ENCODE data around the gene PTPN21.

PTPN21 gene

DNA sequence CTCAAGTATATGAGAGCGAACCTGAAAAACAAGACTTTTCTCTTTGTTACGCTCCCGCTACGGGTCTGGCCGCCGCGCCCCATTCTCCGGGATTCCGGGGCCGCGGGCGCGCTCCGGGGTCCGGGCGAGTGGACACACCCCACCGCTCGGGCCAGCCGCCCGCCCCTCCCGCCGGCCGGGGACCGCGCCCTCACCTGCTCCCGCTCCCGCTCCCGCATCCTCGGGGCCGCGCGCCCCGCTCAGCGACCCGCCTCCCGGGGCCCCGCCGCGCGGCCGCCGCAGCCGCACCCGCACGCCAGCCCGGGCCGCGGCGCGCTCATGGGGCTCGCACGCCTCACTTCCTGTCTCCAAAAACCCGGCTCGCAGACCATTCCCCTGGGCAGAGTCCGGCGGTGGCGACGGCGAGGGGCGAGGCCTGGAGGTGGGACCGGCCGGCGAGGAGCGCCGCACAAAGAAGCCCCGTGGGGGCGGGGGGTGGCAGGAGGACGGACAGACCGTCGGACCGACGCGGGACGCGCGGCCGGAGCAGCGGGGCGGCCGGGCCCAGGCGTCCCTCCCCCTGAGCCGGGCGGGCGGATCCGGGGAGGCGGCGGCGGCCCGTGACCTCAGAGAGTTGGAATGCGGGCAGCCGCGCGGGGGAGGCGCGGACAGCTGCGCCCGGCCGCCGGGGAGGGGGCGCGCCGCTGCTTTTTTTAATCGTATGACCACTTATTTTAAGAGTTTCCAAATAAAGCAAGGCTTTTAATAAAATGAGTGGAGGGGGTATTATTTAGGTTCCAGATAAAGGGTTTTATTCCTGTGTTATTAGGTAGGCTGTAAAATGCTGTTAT is at the start of gene PTPN21:
TSS of gene PTPN21 (minus strand) at position 551 of the 830 bp plus-strand sequence. CDS start 4,590 bp downstream, outside the sequence.
- no peak for DNase-seq

DNA sequence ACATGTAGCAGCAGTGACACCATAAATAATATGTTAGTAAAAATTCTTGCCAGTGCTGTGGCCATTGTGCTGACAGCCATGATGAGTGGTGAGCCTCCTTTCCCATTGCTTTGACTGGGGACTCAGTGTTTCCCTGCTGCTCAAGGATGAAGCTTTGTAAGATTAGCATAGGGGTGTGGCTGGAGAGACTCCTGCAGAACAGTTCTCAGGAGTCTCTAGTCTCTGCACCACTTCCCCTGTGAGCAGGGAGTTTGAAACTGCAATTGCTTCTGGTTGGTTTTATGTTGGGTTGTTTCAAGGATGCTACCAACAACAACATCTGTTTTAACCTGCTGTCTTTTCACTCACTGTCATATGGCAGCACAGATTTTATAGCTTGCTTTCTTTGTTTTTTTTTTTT is 49.4 kb upstream of the PTPN21 start:
- no peak for DNase-seq

DNA sequence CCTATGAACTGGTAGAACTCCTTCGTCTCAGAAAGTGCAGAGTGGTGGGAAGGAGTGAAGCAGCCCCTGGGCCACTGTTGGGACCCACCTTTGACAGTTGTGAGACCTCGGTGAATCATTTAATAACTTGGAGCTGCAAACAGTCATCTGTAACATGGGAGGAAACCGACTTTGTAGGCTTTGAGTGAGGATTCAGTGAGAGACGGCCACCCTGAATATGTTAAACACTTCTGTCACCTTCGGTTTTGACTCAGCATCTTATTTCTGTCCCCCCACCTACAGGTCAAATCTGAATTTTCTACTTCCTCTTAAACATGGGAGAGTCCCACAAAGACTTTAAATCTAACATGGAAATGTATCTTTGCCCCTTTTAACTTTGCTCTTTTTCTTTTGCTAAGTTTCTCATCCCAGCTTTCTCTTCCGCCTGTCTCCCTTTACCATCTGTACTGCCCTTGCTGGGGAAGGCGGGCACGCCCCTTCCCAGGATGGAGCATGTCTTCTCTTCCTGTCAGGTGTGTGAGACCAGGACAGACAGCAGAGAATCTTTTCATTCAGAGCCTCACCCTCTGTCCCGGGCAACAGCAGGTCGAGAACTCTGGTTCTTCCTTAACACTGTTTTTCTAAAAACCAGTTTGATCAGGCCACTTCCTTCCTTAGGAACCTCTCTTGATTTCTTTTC is 45.1 kb upstream of the PTPN21 start:
- DNase-seq: no peak

DNA sequence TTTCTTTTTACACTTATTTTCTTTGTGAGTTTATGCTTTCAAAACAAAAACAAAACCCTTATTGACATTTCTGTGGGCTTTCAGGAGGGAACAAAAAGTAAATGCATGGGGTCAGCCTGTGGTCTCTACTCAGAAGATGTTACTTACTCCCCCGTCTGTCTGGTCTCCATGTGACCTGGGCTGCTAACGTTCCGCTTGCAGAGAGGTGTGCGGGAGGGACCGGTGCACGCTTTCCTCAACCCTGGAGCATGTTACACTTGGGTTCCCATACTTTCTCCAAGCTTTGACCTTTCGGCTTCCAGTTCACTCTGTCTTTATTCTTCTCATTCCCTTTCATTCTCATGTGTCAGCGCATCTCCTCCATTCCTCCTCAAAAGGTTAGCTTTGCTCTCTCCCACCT is 44.5 kb upstream of the PTPN21 start:
- no peak for DNase-seq

DNA sequence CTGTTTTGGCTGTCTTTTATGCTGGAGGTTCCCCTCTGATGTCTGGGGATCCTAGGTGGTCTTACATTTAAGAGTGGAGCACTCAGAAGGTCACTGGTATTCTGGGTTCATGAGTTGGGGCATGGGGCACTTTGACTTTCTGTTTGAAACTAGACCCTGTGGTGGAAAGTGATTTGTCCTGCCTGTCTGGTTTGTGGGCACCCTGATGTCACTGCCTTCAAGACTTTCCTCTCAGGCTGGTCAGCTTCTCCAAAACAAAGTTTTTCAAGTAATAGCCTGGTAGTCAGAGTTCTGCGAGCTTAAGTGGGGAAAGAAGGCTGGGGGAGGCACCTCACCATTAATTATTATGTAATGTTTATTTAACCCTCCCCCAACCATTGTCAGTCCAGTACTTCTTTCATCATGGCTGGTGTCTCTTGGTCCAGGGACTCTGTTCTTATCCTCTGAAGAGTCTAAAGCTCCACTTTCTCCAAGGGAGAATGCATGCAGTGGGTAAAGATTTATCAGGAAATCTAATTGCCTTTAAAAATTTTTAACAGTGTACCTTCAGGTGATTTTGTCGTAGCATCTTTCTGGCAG is 43.4 kb upstream of the PTPN21 start:
- no peak for DNase-seq

DNA sequence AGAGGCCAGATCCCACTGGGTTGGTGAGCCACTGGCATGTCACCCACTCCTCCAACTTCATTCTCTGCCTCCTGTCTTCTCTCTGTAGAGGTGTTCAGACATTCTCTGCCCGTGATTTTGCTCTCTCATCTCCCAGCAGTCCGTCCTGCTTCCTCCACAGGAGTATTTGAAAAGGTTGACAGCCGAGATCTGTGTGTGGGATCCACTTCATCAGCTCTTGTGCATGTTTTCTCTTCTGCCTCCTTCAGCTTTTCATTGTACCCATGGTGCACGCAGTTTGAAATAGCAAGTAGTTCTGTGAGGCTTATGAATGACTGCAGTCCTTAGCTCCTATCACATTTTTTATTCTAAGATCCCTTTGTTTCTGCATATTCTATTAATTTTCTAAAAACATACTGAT is 42.8 kb upstream of the PTPN21 start:
- no peak for DNase-seq

DNA sequence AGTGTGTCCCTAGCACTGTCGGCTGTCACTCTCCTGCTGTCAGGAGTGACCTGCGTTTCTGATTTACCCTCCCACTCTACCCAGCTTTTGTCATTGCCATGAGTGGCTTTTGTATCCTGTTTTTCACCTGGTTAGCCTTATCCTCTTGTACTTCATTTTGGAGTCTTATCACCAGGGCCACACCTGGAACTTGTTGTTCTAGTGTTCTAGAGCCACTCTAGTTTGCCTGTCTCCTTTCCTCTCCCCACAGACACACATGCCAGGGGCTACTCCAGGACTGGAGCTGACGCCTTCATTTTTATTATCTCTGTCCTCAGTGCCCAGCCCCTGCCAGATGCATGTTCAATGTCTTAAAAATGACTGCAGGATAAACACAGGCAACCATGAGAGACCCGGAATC is 42.2 kb upstream of the PTPN21 start:
- no peak for DNase-seq

DNA sequence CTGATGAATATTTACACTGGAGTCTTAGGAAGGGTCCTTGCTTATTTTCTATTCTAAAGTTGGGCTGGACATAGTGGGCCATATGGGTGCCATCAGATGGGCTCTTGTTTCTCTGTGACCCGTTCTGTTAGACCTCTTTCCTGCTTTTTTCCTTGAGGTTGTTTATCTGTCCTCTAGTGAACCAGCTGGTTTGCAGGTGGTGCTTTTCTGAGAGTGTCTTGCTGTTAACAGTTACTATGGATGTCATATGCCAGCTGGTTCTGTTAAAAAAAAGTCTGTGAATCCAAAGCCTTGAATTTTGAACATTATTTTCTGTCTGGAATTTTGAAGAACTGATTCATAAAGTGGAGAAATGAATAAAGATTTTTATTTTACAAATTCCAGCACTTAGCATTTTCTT is 37.2 kb upstream of the PTPN21 start:
- DNase-seq: no peak

DNA sequence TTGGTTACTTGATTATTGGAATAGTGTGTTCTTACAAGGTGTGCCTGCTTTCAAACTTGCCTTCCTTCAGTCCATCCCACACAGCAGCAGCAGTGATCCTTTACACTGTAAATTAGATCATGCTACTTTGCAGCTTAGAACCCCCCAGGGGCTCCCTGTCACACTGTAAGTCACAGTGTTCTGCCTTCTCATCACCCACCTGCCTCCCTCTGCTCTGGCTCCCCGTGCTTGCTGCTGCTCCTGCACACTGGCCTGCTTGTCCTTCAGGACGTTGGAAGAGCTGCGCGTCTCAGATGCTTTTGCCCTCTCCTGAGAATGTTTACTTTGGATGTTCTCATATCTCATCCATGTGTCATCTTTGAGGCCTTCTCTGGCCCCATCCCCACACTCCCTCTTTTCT is 35.4 kb upstream of the PTPN21 start:
- DNase-seq: no peak

DNA sequence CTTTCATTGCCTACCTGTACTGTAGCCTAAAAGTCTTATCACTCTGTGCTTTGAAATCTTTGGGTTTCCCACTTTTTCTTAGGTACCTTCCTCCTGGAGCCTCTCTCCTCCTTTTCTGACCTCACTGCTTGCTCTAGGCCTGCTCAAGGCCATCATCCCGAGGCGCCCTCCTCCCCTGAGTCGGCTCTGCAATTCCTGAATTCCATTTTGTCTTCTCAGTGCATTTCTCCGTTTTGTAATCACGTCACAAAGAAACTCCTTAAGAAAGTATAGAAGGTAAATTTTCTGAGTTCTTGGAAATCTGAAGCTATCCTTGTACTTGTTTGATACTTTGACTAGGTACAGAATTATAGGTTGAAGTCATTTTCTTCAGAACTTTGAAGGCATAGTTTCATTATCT is 33.3 kb upstream of the PTPN21 start:
- DNase-seq: no peak

DNA sequence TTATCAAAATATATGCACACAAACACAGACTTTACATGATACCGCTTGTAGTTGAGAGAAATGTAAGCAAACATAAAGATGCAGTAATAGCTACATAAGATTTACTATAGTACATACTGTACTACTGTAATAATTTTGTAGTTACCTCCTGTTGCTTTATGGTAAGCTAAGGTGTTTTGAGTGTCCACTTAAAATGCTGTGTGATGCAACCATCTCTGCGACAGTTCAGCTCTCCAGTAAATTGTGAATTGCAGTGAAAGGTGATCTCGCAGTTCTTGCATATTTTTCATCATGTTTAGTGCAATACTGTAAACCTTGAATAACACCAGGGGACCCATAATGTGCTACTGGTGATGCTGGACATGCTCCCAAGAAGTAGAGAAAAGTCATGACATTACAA is 29.6 kb upstream of the PTPN21 start:
- DNase-seq: no peak

DNA sequence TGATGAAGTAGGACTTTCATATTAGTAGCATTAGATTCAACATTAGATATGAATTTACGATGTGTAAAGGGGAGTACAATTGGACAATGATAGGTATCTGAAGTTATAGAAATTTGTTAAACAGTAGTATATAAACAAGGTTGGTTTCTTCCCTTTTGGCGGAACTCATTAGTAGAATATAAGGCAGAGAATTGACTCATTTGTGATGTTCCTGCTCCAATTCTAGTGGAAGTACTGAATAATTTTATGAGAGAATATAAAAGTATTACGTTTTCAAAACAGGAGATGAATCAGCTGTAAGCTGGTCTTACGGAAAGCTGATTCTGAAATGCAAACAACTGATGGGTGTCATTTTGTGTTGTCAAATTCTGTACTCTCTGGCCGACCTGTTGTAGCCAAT is 21.4 kb upstream of the PTPN21 start:
- no peak for DNase-seq

DNA sequence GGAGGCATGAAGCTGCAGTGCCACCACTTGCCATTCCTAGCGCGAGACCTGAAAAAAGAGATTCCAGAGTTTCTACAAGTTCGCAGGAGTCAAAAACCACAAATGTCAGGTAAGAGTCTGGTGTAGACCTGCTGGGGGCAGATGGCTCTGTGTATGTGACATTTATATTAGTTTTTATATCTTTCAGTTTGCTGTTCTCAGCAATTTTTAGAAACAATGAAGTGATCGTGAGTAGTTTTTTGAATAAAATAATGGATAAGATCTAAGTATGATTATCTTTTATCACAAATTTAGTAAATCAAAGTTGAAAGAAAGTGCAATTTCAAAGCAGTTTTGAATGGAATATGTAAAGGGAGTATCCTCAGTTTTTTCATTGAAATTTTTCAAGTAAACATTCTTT is 17.3 kb upstream of the PTPN21 start:
- no peak for DNase-seq

DNA sequence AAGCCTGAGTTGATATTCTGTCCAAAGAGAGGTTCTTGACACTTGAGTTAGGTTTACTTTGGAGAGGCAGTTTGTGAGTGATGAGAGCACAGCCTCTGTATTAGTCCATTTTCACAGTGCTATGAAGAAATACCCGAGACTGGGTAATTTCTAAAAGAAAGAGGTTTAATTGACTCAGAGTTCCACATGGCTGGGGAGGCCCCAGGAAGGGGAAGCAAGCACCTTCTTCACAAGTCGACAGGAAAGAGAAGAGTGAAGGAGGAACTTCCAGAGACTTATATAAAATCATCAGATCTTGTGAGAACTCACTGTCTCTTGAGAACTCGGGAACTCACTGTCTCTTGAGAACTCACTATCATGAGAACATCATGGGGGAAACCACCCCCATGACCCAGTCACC is 13.4 kb upstream of the PTPN21 start:
- DNase-seq: no peak

DNA sequence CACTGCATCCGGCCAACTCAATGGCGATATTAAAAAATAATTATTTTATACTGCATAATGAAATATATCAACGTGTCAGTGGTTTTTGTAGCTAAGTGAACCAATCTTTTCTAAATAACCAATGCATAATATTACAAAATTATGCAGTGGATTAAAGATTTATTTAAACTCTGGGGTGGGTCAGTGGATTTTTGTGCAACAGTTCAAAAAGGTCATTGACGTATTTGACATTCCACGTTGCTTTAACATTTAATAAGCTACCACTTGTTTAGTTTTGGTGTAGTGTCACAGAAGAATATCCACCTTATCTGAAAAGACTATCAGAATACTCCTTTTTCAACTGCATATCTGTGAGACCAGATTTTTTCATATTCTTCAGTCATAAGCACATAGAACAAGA is 10.6 kb upstream of the PTPN21 start:
- no peak for DNase-seq

DNA sequence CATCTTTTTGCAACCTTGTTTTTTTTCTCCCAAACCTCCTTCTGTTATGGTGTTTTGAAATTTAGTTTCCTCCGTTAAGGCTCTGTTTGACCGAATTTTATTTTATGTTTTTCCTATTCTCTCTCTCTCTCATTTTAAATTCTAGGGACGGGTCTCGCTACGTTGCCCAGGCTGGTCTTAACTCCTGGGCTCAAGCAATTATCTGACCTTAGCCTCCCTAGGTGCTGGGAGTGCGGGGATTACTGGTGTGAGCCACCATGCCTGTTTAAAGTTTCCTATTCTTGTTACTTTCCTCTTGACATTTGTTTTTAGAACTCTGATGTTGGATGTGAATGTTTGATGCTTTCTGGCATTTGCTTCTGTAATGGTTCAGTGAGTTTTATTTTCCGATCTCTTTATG is 9.0 kb upstream of the PTPN21 start:
- no peak for DNase-seq

DNA sequence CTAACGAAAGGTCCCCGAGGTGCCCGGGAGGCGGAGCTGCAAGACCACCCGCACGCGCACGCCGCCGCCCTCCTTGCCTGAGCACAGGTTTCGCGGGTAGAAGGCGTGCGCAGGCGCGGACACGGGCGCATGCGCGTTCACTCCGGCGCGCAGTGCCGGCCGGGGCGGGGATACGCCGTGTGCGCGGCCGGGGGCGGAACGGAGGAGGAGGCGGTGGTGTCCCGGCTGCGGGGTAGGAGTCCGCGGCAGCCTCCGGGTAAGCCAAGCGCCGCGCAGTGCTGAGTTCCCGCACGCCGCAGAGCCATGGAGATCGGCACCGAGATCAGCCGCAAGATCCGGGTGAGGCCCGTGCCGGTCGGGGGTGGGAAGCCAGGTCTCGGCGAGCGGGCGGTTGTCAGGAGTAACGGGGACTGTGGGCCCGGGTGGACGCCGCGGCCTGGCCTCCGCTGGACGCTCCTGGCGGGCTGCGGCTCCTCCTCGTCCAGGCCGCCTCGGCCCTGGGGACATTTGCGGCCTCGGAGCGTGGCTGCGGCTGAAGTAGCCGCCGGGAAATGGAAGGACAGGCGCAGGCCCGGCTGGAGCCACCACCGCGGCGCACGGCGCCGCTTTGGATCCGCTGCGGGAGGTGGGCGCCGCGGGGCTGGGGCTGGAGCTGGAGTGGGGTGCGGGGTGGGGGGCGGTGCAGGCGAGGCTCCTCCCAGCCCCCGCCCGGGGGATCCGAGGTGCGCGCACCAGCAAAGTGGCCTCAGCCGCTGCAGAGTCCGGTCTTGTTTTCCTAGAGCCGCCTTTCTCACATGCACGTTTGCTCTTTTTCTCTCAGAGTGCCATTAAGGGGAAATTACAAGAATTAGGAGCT is 8.3 kb upstream of the PTPN21 start, which contains the start of gene ZC3H14:
TSS of gene ZC3H14 (plus strand) at position 207 of the 856 bp plus-strand sequence. CDS start at position 304, 97 bp downstream.
- peak; percentile 86 to 93 for DNase-seq

DNA sequence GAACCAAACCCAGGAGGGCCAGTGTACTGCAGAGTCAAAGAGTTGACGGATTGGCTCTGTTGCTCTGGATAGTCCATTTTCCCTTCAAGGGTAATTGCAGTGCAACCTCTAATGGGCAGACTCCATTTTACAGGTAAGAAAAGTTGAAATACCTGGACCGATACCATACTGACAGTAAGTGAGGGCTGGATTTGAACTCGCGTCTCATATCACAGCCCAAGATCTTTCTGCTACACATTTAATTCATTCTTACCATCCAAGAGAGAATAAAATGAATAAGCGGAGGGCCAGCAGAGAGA is 7.7 kb upstream of the PTPN21 start:
- DNase-seq: no peak

DNA sequence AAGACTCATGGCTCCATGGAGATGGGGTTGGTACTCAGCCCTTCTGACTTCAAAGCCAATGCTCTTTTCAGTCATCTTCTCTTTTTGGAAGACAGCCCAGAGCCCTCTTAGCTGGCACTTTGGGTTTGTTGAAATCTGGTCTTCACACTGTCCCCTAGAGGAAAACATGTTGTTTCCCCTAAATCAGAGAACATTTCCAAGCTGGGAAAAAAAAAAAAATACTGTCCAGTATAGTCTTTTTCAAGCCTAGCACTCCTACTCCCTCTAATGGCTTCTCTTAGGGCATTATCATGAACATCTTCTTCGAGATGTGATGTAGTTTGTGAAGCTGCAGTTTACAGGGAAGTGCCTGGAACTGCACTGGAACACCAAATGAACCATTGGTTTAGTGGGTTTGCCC is 5.0 kb upstream of the PTPN21 start:
- no peak for DNase-seq

DNA sequence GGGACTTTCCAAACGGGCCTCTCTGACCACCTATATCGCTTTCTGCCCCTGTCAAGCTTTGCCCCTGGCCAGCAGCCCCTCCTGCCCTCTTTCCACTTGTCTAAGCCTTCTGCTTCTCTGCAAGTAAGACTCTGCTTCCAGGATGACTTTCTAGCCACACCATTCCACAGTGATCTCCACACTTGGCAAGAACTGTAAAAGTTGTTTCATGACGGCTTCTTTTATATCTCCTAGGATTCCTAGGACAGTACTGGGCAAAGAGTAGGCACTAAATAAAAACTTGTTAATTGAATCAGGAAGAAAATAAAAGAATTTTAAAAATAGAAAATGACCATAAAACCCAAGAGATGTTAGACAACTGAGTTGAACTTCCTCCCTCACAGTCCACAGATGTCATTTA is 1.8 kb upstream of the PTPN21 start:
- no peak for DNase-seq

DNA sequence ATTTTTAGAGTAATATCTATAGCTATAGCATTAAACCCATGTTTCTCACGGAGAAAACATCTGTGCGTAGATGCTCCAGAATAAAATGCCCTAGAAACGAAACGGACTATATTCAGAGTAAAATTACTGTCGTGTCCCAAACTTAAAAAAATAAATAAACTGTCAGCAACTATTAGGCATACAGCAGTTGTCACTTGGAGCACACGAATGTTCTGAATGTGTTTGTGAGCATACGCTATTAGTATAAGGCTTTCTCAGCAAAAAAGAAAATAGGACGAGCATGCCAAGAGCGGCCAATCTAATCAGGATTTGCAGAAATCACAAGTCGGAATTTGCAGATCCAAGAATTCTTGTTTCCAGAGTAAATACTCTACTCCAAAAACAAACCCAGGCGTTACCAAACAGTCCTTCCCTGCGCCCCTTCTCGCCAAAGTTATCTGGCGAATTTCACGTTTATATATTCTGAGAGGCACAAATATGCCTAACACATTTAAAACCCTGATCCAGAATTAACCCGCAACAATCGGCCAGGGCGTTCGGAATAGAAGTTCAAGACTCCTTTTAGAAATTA is 836 bp downstream of the PTPN21 start:
- DNase-seq: no peak

DNA sequence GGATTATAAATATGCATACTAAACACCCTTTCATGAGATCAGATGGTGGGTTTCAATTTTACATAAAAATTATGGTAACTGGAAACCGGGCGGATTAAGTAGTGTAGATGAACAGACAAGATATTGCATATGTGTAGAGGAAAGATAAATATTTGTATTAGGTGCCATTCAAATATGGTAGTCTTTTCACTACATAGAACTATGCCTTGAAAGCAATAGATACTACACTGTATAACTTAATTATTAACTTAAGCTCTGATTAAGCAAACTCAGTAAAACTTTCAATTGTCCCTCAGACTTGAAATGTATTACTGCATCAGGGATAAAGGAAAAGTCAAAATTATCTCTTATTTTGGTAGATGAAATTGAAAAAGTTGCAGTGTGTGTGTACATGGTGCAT is 1.9 kb downstream of the PTPN21 start:
- no peak for DNase-seq

DNA sequence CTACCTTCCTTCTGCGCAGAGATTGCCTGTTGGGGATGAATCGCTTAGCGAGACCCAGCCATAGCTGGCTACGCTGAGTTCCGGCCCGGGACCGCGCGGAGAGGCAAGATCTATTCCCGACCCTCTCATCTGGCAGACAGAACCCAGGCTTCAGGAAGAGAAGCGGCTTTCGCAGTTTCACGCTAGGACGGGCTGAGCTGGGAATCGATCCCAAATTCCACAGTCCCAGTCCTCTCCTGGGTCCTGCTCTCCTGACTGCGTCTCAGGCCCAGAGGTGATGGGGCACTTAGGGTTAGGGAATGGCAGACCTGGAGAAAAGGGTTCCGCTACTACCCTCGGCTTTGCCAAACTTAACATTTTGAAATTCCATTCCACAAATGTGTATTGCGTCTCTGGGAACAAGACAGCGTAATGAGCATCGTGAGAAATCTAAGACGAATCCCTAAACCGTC is 2.8 kb downstream of the PTPN21 start:
- no peak for DNase-seq

Measured in NCI-H187 (cell line).